A549 (cell line): Measurements from ENCODE around the gene TMCO4.

Experiments
- BCL3 ChIP-seq: fragments of >200 bp; sonication (Bioruptor Twin); formaldehyde crosslinking; IDR thresholded peaks from 3 replicates; pipeline ENCODE4 v1.6.1; 2016
- CTCF ChIP-seq: fragments of >200 bp; sonication (Bioruptor Twin); formaldehyde crosslinking; IDR thresholded peaks from 3 replicates; pipeline ENCODE4 v1.5.1; 2016

DNA sequence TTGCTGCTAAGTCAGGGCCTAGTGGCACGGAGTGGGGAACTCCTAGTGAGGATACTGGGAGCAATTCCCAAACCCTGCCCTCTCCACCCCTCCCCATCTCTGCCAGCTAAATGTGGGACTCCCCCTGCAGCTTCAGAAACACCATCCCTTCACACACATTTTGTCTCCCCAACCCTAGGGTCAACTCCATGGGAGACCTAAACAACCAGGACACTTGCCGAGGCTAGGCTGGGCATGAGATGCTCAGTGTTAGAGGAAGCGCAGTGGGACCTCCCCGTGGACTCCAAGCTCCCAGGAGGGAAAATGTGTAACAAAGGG, 13.9 kb upstream of the TMCO4 start:
- no peak for TF ChIP-seq CTCF
- TF ChIP-seq BCL3, result no peak
